HG03097 (cell line): Measurements from ENCODE around the gene ARID3B.
"Not testable (repeated sequence)": the region's sequence is repeated elsewhere in the genome, so short reads cannot be mapped to it uniquely, and the experiment has no call there.

ENCODE experiments used
- ATAC-seq: cut with Tn5 transposase; IDR thresholded peaks from one replicate; pipeline ENCODE4 v1.9.1; 2021; ENCODE audit not compliant: unreplicated experiment, low FRiP score

Gene ARID3B

GRCh38 chr15:74540761-74541493 lies at the start of gene ARID3B:
Gene ARID3B (plus strand): TSS chr15:74541220. CDS start chr15:74543937, 2,717 bp downstream.
- peak; percentile 59 for ATAC-seq

GRCh38 chr15:74496648-74497047 lies 44.4 kb upstream of the ARID3B start:
- no peak for ATAC-seq

GRCh38 chr15:74497584-74497983 lies 43.4 kb upstream of the ARID3B start:
- ATAC-seq = no peak

- no peak for ATAC-seq
Measured at GRCh38 chr15:74499366-74499765, 41.7 kb upstream of the ARID3B start.

GRCh38 chr15:74500401-74500800 lies 40.6 kb upstream of the ARID3B start:
- no peak for ATAC-seq

GRCh38 chr15:74502301-74502700 lies 38.7 kb upstream of the ARID3B start:
- ATAC-seq = no peak

- ATAC-seq = no peak
Measured at GRCh38 chr15:74504418-74504817, 36.6 kb upstream of the ARID3B start.

GRCh38 chr15:74504836-74505235 lies 36.2 kb upstream of the ARID3B start:
- no peak for ATAC-seq

GRCh38 chr15:74505837-74506514 lies 35.0 kb upstream of the ARID3B start:
- ATAC-seq = no peak

- no peak for ATAC-seq
Measured at GRCh38 chr15:74506515-74506840, 34.5 kb upstream of the ARID3B start.

- peak; percentile 72 for ATAC-seq
Measured at GRCh38 chr15:74511583-74511982, 29.4 kb upstream of the ARID3B start.

GRCh38 chr15:74514059-74514458 lies 27.0 kb upstream of the ARID3B start:
- not testable (repeated sequence) for ATAC-seq

- no peak for ATAC-seq
Measured at GRCh38 chr15:74517096-74517495, 23.9 kb upstream of the ARID3B start.

GRCh38 chr15:74519311-74519710 lies 21.7 kb upstream of the ARID3B start:
- no peak for ATAC-seq

GRCh38 chr15:74520407-74520806 lies 20.6 kb upstream of the ARID3B start:
- ATAC-seq = no peak

GRCh38 chr15:74523982-74524381 lies 17.0 kb upstream of the ARID3B start:
- ATAC-seq = no peak

GRCh38 chr15:74525309-74525708 lies 15.7 kb upstream of the ARID3B start:
- no peak for ATAC-seq

GRCh38 chr15:74525945-74526344 lies 15.1 kb upstream of the ARID3B start:
- ATAC-seq = no peak

GRCh38 chr15:74528876-74529275 lies 12.1 kb upstream of the ARID3B start:
- no peak for ATAC-seq

GRCh38 chr15:74529921-74530320 lies 11.1 kb upstream of the ARID3B start:
- ATAC-seq = no peak

- no peak for ATAC-seq
Measured at GRCh38 chr15:74530771-74531143, 10.3 kb upstream of the ARID3B start.

GRCh38 chr15:74531144-74531811 lies 9.7 kb upstream of the ARID3B start:
- no peak for ATAC-seq
